Measurements from ENCODE around the gene GRIK1.

GRIK1 gene

DNA sequence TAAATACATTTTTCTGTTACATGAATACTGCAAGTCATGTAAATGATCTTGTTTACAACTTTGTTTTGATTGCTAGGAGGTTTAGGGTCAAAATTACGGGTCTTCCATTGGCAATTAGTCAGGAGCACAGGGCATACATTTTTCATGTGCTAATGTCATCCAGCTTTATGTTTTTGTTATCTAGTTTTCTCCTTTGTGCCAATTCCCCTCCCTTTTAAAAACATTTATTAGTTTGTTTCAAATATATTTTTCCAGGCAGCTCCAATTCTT lies 280.9 kb downstream of the GRIK1 start:
- Histone ChIP-seq H2BK120ac (ENCODE audit: low read depth, low read length) (no peak overlapping the region), H4K91ac (ENCODE audit: low read depth, low read length, poor library complexity) (no peak overlapping the region), H2BK5ac (ENCODE audit: low read length) (no peak overlapping the region), H3K4me1 (ENCODE audit: control insufficient read depth in 2 of 2, insufficient read depth in 1 of 2, low read depth in 1 of 2, low read length in 2 of 2) (peaks cover 0 to 5% of the 10 kb centered on the region in 2 donors), H3K4me3 (ENCODE audit: low read length in 2 of 2) (no peak overlapping the region), H4K8ac (ENCODE audit: low read depth, low read length) (no peak overlapping the region), H2AFZ (ENCODE audit: low read length) (no peak overlapping the region), H3K4ac (ENCODE audit: low read length) (no peak overlapping the region), H3K27ac (replicated peaks; ENCODE audit: low read length) (no peak overlapping the region), H2BK15ac (ENCODE audit: low read length) (no peak overlapping the region), H3K14ac (ENCODE audit: low read length) (no peak overlapping the region), H3K4me2 (ENCODE audit: insufficient read depth, low read length, poor library complexity, severe bottlenecking) (no peak overlapping the region), H2AK5ac (ENCODE audit: low read depth, low read length) (no peak overlapping the region), H3K27me3 (ENCODE audit: control insufficient read depth in 3 of 3, insufficient read depth in 3 of 3, low read depth in 1 of 3, low read length in 3 of 3) (no peaks in the 10 kb centered on the region), H3K23ac (ENCODE audit: low read depth, low read length, poor library complexity) (no peak overlapping the region), H2BK12ac (ENCODE audit: low read length) (no peak overlapping the region), H3K18ac (ENCODE audit: low read length) (no peak overlapping the region), H3K79me1 (ENCODE audit: low read depth, low read length) (no peaks in the 10 kb centered on the region), H3K9me3 (replicated peaks in 1 of 2; ENCODE audit: control insufficient read depth in 2 of 2, insufficient read depth in 1 of 2, low read depth in 1 of 2, low read length in 2 of 2) (no peaks in the 10 kb centered on the region), H3K36me3 (replicated peaks in 1 of 2; ENCODE audit: control insufficient read depth in 2 of 2, insufficient read depth in 2 of 2, low read length in 2 of 2) (no peaks in the 10 kb centered on the region), H3K9ac (ENCODE audit: low read depth, low read length, poor library complexity) (no peak overlapping the region)
- no peak for DNase-seq (ENCODE audit: low spot score)
- no CpG with 5 or more reads among the region's 1 CpG for WGBS, 2 donors (ENCODE audit: extremely low coverage in 2 of 2, insufficient read length in 2 of 2, insufficient replicate concordance in 1 of 2)

DNA sequence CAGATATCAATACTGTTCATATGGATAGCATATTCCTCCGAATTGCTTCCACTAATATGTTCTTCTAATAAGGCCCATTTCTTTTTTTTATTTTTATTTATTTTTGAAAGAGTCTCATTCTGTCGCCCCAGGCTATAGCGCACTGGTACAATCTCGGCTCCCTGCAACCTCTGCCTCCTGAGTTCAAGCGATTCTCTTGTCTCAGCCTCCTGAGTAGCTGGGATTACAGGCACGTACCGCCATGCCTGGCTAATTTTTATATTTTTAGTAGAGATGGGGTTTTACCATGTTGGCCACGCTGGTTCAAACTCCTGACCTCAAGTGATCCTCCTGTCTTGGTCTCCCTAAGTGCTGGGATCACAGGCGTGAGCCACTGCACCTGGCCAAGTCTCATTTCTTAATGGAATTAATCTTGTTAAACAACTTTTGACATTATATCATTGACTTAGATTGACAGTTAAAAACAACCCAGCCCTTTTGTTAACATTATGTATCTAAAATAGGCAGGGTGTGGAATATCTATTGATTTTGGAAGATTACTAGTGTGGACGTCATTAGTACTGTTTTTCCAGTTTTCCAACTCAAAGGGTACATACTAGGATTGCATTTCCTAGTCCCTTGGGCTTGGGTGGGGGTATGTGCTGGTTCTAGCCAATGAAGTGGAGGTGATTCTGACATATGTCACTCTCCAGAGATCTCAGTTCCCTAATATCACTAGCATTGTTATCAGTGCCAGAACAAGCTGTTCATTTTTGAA lies 281.4 kb downstream of the GRIK1 start:
- H3K4ac ChIP-seq (ENCODE audit: low read length), result no peak overlapping the region
- no peak for DNase-seq (ENCODE audit: low spot score)
- H3K27ac ChIP-seq (replicated peaks; ENCODE audit: low read length), result no peak overlapping the region
- H3K36me3 ChIP-seq (replicated peaks in 1 of 2; ENCODE audit: control insufficient read depth in 2 of 2, insufficient read depth in 2 of 2, low read length in 2 of 2), result no peaks in the 10 kb centered on the region
- no peak overlapping the region for H3K14ac ChIP-seq (ENCODE audit: low read length)
- H3K18ac ChIP-seq (ENCODE audit: low read length), result no peak overlapping the region
- no peak overlapping the region for H2BK5ac ChIP-seq (ENCODE audit: low read length)
- H2AK5ac ChIP-seq (ENCODE audit: low read depth, low read length), result no peak overlapping the region
- no peaks in the 10 kb centered on the region for H3K27me3 ChIP-seq (ENCODE audit: control insufficient read depth in 3 of 3, insufficient read depth in 3 of 3, low read depth in 1 of 3, low read length in 3 of 3)
- H4K91ac ChIP-seq (ENCODE audit: low read depth, low read length, poor library complexity), result no peak overlapping the region
- no peak overlapping the region for H3K23ac ChIP-seq (ENCODE audit: low read depth, low read length, poor library complexity)
- no peak overlapping the region for H4K8ac ChIP-seq (ENCODE audit: low read depth, low read length)
- WGBS, 2 donors (ENCODE audit: extremely low coverage in 2 of 2, insufficient read length in 2 of 2, insufficient replicate concordance in 1 of 2), result no CpG with 5 or more reads among the region's 10 CpGs
- no peak overlapping the region for H2BK15ac ChIP-seq (ENCODE audit: low read length)
- H3K9me3 ChIP-seq (replicated peaks in 1 of 2; ENCODE audit: control insufficient read depth in 2 of 2, insufficient read depth in 1 of 2, low read depth in 1 of 2, low read length in 2 of 2), result no peaks in the 10 kb centered on the region
- H3K79me1 ChIP-seq (ENCODE audit: low read depth, low read length), result no peaks in the 10 kb centered on the region
- H2BK120ac ChIP-seq (ENCODE audit: low read depth, low read length), result no peak overlapping the region
- H3K4me1 ChIP-seq (ENCODE audit: control insufficient read depth in 2 of 2, insufficient read depth in 1 of 2, low read depth in 1 of 2, low read length in 2 of 2), result peaks cover 0 to 5% of the 10 kb centered on the region in 2 donors
- H3K4me3 ChIP-seq (ENCODE audit: low read length in 2 of 2), result no peak overlapping the region
- no peak overlapping the region for H3K4me2 ChIP-seq (ENCODE audit: insufficient read depth, low read length, poor library complexity, severe bottlenecking)
- H2AFZ ChIP-seq (ENCODE audit: low read length), result no peak overlapping the region
- H3K9ac ChIP-seq (ENCODE audit: low read depth, low read length, poor library complexity), result no peak overlapping the region
- no peak overlapping the region for H2BK12ac ChIP-seq (ENCODE audit: low read length)

DNA sequence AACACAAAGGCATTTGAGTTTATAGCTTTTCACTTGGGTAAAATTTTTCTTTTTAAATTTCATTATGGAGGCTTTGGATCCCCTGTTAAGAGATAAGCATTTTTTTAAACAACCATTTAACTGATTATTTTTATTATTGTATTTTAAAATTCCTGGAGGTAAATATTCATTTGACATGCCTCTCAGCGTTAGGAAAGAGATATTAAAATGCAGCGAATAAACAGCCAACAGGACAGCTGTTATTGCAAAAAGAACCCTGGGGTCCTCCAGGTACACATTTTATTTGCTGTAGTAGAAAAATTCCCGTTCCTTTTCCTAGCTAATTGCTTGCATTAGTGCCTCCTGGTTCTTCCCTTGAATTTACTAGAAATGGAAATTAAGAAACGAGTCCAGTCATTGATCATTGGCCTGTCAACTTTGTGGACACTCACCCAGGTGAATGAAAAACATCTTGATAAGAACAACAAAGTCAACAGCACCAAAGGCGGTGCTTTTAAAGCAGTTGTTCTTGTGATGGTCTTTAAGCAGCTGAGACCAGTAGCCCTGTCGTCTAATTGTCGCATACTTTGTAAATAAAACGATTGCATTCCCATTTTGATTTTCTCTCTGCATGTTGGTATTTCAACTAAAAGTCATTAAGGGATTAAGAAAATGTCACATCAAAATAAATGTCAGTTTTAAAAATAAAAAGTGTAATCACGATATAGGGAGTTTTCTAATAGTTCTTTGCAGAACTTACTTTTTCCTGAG lies 282.4 kb downstream of the GRIK1 start:
- no peak for DNase-seq (ENCODE audit: low spot score)
- H2BK15ac ChIP-seq (ENCODE audit: low read length), result no peak overlapping the region
- H3K27me3 ChIP-seq (ENCODE audit: control insufficient read depth in 3 of 3, insufficient read depth in 3 of 3, low read depth in 1 of 3, low read length in 3 of 3), result no peaks in the 10 kb centered on the region
- no peak overlapping the region for H3K9ac ChIP-seq (ENCODE audit: low read depth, low read length, poor library complexity)
- H2BK5ac ChIP-seq (ENCODE audit: low read length), result no peak overlapping the region
- H2BK120ac ChIP-seq (ENCODE audit: low read depth, low read length), result no peak overlapping the region
- H4K8ac ChIP-seq (ENCODE audit: low read depth, low read length), result no peak overlapping the region
- H2AFZ ChIP-seq (ENCODE audit: low read length), result no peak overlapping the region
- no peak overlapping the region for H2AK5ac ChIP-seq (ENCODE audit: low read depth, low read length)
- no peaks in the 10 kb centered on the region for H3K9me3 ChIP-seq (replicated peaks in 1 of 2; ENCODE audit: control insufficient read depth in 2 of 2, insufficient read depth in 1 of 2, low read depth in 1 of 2, low read length in 2 of 2)
- WGBS, 2 donors (ENCODE audit: extremely low coverage in 2 of 2, insufficient read length in 2 of 2, insufficient replicate concordance in 1 of 2), result no CpG with 5 or more reads among the region's 9 CpGs
- no peak overlapping the region for H3K4me2 ChIP-seq (ENCODE audit: insufficient read depth, low read length, poor library complexity, severe bottlenecking)
- no peaks in the 10 kb centered on the region for H3K36me3 ChIP-seq (replicated peaks in 1 of 2; ENCODE audit: control insufficient read depth in 2 of 2, insufficient read depth in 2 of 2, low read length in 2 of 2)
- H3K27ac ChIP-seq (replicated peaks; ENCODE audit: low read length), result no peak overlapping the region
- H3K4ac ChIP-seq (ENCODE audit: low read length), result no peak overlapping the region
- H3K14ac ChIP-seq (ENCODE audit: low read length), result no peak overlapping the region
- no peak overlapping the region for H3K18ac ChIP-seq (ENCODE audit: low read length)
- H3K23ac ChIP-seq (ENCODE audit: low read depth, low read length, poor library complexity), result no peak overlapping the region
- no peak overlapping the region for H2BK12ac ChIP-seq (ENCODE audit: low read length)
- H3K79me1 ChIP-seq (ENCODE audit: low read depth, low read length), result no peaks in the 10 kb centered on the region
- H3K4me1 ChIP-seq (ENCODE audit: control insufficient read depth in 2 of 2, insufficient read depth in 1 of 2, low read depth in 1 of 2, low read length in 2 of 2), result peaks cover 0 to 5% of the 10 kb centered on the region in 2 donors
- H3K4me3 ChIP-seq (ENCODE audit: low read length in 2 of 2), result no peak overlapping the region
- no peak overlapping the region for H4K91ac ChIP-seq (ENCODE audit: low read depth, low read length, poor library complexity)

DNA sequence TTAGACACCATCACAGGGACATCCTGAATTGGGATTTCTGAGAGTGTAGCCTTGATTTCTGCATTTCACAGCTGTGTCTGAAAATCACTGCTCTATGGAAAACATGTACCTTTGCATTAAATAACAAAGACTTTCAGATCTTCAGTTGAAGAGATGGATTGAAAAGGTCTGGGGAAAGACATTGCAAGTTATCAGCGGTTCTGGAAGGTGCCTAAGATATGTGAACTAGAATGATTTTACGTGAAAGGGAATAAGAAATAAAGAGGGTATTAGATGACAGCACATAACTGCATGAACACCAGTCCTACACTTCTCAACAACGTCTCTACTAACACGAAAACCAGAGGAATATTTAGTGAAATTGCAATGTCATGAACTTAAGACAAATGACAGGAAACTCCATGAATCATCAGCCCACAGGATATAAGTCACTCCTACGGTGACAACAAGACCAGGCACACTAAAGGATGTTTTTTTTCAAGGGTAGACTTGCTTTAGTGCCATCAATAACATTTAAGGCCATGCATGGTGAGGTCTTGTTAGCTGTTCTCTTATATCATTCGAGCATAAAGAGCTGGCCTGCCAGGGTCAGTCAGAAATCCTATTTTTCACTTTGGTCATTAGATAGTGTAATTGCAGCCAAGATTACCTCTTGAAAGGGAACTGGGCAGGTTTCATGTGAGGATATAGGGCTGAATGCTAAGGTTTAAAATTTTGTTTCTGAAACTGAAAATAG lies 283.1 kb downstream of the GRIK1 start:
- no CpG with 5 or more reads among the region's 6 CpGs for WGBS, 2 donors (ENCODE audit: extremely low coverage in 2 of 2, insufficient read length in 2 of 2, insufficient replicate concordance in 1 of 2)
- no peak overlapping the region for H4K91ac ChIP-seq (ENCODE audit: low read depth, low read length, poor library complexity)
- H2BK15ac ChIP-seq (ENCODE audit: low read length), result no peak overlapping the region
- peak overlapping the region; percentile 75 for H2AFZ ChIP-seq (ENCODE audit: low read length)
- no peaks in the 10 kb centered on the region for H3K36me3 ChIP-seq (replicated peaks in 1 of 2; ENCODE audit: control insufficient read depth in 2 of 2, insufficient read depth in 2 of 2, low read length in 2 of 2)
- no peak overlapping the region for H3K9ac ChIP-seq (ENCODE audit: low read depth, low read length, poor library complexity)
- no peak overlapping the region for H2BK12ac ChIP-seq (ENCODE audit: low read length)
- H3K4me1 ChIP-seq (ENCODE audit: control insufficient read depth in 2 of 2, insufficient read depth in 1 of 2, low read depth in 1 of 2, low read length in 2 of 2), result peaks cover 0 to 5% of the 10 kb centered on the region in 2 donors
- no peak overlapping the region for H3K14ac ChIP-seq (ENCODE audit: low read length)
- no peak overlapping the region for H3K27ac ChIP-seq (replicated peaks; ENCODE audit: low read length)
- no peak overlapping the region for H2AK5ac ChIP-seq (ENCODE audit: low read depth, low read length)
- no peak overlapping the region for H2BK5ac ChIP-seq (ENCODE audit: low read length)
- no peak overlapping the region for H3K4me2 ChIP-seq (ENCODE audit: insufficient read depth, low read length, poor library complexity, severe bottlenecking)
- H2BK120ac ChIP-seq (ENCODE audit: low read depth, low read length), result no peak overlapping the region
- no peaks in the 10 kb centered on the region for H3K79me1 ChIP-seq (ENCODE audit: low read depth, low read length)
- no peaks in the 10 kb centered on the region for H3K9me3 ChIP-seq (replicated peaks in 1 of 2; ENCODE audit: control insufficient read depth in 2 of 2, insufficient read depth in 1 of 2, low read depth in 1 of 2, low read length in 2 of 2)
- H3K18ac ChIP-seq (ENCODE audit: low read length), result no peak overlapping the region
- DNase-seq (ENCODE audit: low spot score), result no peak
- no peak overlapping the region for H3K4me3 ChIP-seq (ENCODE audit: low read length in 2 of 2)
- no peak overlapping the region for H3K23ac ChIP-seq (ENCODE audit: low read depth, low read length, poor library complexity)
- no peak overlapping the region for H4K8ac ChIP-seq (ENCODE audit: low read depth, low read length)
- H3K4ac ChIP-seq (ENCODE audit: low read length), result no peak overlapping the region
- no peaks in the 10 kb centered on the region for H3K27me3 ChIP-seq (ENCODE audit: control insufficient read depth in 3 of 3, insufficient read depth in 3 of 3, low read depth in 1 of 3, low read length in 3 of 3)

Measured in neuronal stem cell (in vitro differentiated cells).